K562 (cell line): Measurements from ENCODE around the gene BSPRY. TPM values are rescaled to one million over a fixed set of nuclear protein-coding genes. Genes with fewer than 3 reads are reported as not detected.

ENCODE experiments used
- ARID3A ChIP-seq: IDR thresholded peaks from 2 replicates; pipeline ENCODE4 v1.6.1; 2012; ENCODE audit warnings: low read depth, low read length, improper control_type of control experiment, borderline replicate concordance
- BRD4 ChIP-seq: fragments of 200-600 bp; sonication (generic); IDR thresholded peaks from 2 replicates; pipeline ENCODE4 v1.6.1; 2017; ENCODE audit warnings: inconsistent platforms
- GTF2B ChIP-seq: IDR thresholded peaks from 2 replicates; pipeline ENCODE4 v1.6.1; 2011; ENCODE audit not compliant: insufficient read length; ENCODE audit errors: extremely low read depth
- HMGN3 ChIP-seq: IDR thresholded peaks from 2 replicates; pipeline ENCODE4 v1.6.1; 2011; ENCODE audit warnings: borderline replicate concordance, low read depth, mild to moderate bottlenecking, mixed read lengths, low read length; ENCODE audit not compliant: insufficient read length; ENCODE audit errors: extremely low read depth
- HOXB6 ChIP-seq: fragments of 250-450 bp; sonication (Bioruptor Pico); IDR thresholded peaks from 2 replicates; pipeline ENCODE4 v1.5.1; 2022; ENCODE audit warnings: mild to moderate bottlenecking, borderline replicate concordance
- MTA1 ChIP-seq: fragments of 450-650 bp; IDR thresholded peaks from 2 replicates; pipeline ENCODE4 v1.6.1; 2017; ENCODE audit warnings: borderline replicate concordance
- STAT5A ChIP-seq: IDR thresholded peaks from 2 replicates; pipeline ENCODE4 v1.6.1; 2012; ENCODE audit warnings: low read length, inconsistent platforms, borderline replicate concordance
- TAF1 ChIP-seq: IDR thresholded peaks from 2 replicates; pipeline ENCODE4 v1.6.1; 2011; ENCODE audit warnings: mild to moderate bottlenecking, low read length, moderate library complexity; ENCODE audit not compliant: insufficient read depth, control insufficient read depth, severe bottlenecking; ENCODE audit errors: extremely low read depth
- TCF7 ChIP-seq: sonication (generic); IDR thresholded peaks from 2 replicates; pipeline ENCODE4 v1.6.1; 2016; ENCODE audit warnings: antibody characterized with exemption, borderline replicate concordance
- TFAP4 ChIP-seq: sonication (generic); formaldehyde crosslinking; IDR thresholded peaks from 2 replicates; pipeline ENCODE4 v1.8.0; 2022; ENCODE audit warnings: missing genetic modification reagents, mild to moderate bottlenecking, moderate library complexity, borderline replicate concordance
- TFE3 ChIP-seq: fragments of 450-650 bp; formaldehyde crosslinking; IDR thresholded peaks from 2 replicates; pipeline ENCODE4 v1.4.0; 2020; ENCODE audit warnings: mild to moderate bottlenecking, mixed read lengths
- ZBTB26 ChIP-seq: fragments of 450-650 bp; formaldehyde crosslinking; IDR thresholded peaks from 2 replicates; pipeline ENCODE4 v1.4.0; 2022; ENCODE audit warnings: missing genetic modification characterization
- ZNF146 ChIP-seq: IDR thresholded peaks from one replicate; pipeline ENCODE4 v1.6.1; 2018; ENCODE audit warnings: missing compliant biosample characterization; ENCODE audit not compliant: unreplicated experiment
- ZNF24 ChIP-seq: fragments of 450-650 bp; IDR thresholded peaks from 2 replicates; pipeline ENCODE4 v1.6.1; 2016
- ZNF316 ChIP-seq: fragments of 450-650 bp; IDR thresholded peaks from 2 replicates; pipeline ENCODE4 v1.6.1; 2016
- ZNF561 ChIP-seq: fragments of 450-650 bp; formaldehyde crosslinking; conservative IDR thresholded peaks from 2 replicates; pipeline ENCODE4 v1.4.0; 2020; ENCODE audit warnings: mild to moderate bottlenecking, moderate library complexity
- ZNF639 ChIP-seq, 2 experiments: fragments of 200-800 bp in 1 of 2; sonication (Bioruptor generic) in 1 of 2; sonication (generic) in 1 of 2; formaldehyde crosslinking in 1 of 2; IDR thresholded peaks in 1 of 2; conservative IDR thresholded peaks in 1 of 2; 2 replicates each; pipeline versions ENCODE4 v1.5.0 to v1.6.1; 2016 to 2020; ENCODE audit warnings: missing compliant biosample characterization in 1 of 2, missing genetic modification characterization in 1 of 2, missing genetic modification reagents in 1 of 2
- ZNF644 ChIP-seq: fragments of 200-800 bp; sonication (Bioruptor generic); IDR thresholded peaks from 2 replicates; pipeline ENCODE4 v1.6.1; 2016; ENCODE audit warnings: low read depth, missing genetic modification characterization, missing compliant biosample characterization
- polyA plus RNA-seq, 8 experiments: library from polyadenylated mRNA; depleted of rRNA in 4 of 8; stranded (reverse) in 5 of 8; unstranded in 3 of 8; fragments of >200 nt; fragmentation: Nextera tagmentation in 2 of 8; fragmentation: Illumina TruSeq in 1 of 8; extraction: Ambion mirVana in 2 of 8; extraction: Trizol in 1 of 8; gene quantifications; 2 replicates each; pipeline versions ENCODE4 v1.2.1 to v1.2.3, GENCODE V29; 2011 to 2014; ENCODE audit warnings: inconsistent platforms in 1 of 8, missing spikeins in 1 of 8
- total RNA-seq, 7 experiments: library from RNA; depleted of rRNA in 6 of 7; stranded (reverse); fragments of >200 nt in 6 of 7; fragmentation: Illumina TruSeq in 2 of 7; extraction: Trizol in 2 of 7; gene quantifications; 2 replicates each; pipeline versions ENCODE4 v1.2.1 to v1.2.3, GENCODE V29; 2011 to 2021; ENCODE audit warnings: low replicate concordance in 1 of 7

BSPRY gene
- total and polyA plus RNA-seq, 9 of the 15 experiments (the other 6 are each of a cell fraction or from before 2014, with no cell fraction given), result 0.07 to 0.67 (median 0.18) TPM

GRCh38 chr9:113368982-113369854 lies 19.9 kb downstream of the BSPRY start (continued):
- TF ChIP-seq HOXB6 (CRISPR knock-in tag) (no peak), ZNF316 (peak; percentile 60), ZNF146 (CRISPR knock-in tag) (no peak), ARID3A (peak; percentile 90; the same call in 1 of the 2 replicates), ZNF639 (CRISPR knock-in tag; conservative IDR thresholded peaks at IDR 0.05 in 1 of 2, IDR thresholded peaks at IDR 0.05 in 1 of 2) (peak in 1 of 2 experiments; percentile 82; a peak in 1 of 4 replicates), ZNF561 (CRISPR knock-in tag) (no peak), HMGN3 (peak; percentile 68), TFE3 (CRISPR knock-in tag) (no peak), MTA1 (0 out of 2 replicates have a peak, but pooled peaks have one; percentile 38), BRD4 (no peak), ZBTB26 (CRISPR knock-in tag) (no peak), TCF7 (peak; percentile 43; the same call in 1 of the 2 replicates), ZNF644 (tag) (peak; percentile 47; the same call in 1 of the 2 replicates), TFAP4 (CRISPR knock-in tag) (0 out of 2 replicates have a peak, but pooled peaks have one; percentile 22), STAT5A (peak; percentile 90), TAF1 (no peak), GTF2B (no peak), ZNF24 (no peak)
